ENCODE measurements around the gene PTCRA.

The PTCRA gene

GRCh38 chr6:42902429-42903263, 13.2 kb upstream of the PTCRA start:
- in situ Hi-C loops (cut with MboI; ENCODE audit: low sequenced_read_pairs), result loop anchor here (10.0 kb wide), 1 partner anchor 242 kb away; no protein-coding TSS in a partner anchor

GRCh38 chr6:42904467-42904866, 11.4 kb upstream of the PTCRA start:
- in situ Hi-C loops (cut with MboI; ENCODE audit: low sequenced_read_pairs), result loop anchor here (10.0 kb wide), 1 partner anchor 240 kb away; no protein-coding TSS in a partner anchor

- in situ Hi-C loops (cut with MboI; ENCODE audit: low sequenced_read_pairs), result loop anchor here (10.0 kb wide), 1 partner anchor 237 kb away; no protein-coding TSS in a partner anchor
Observed at GRCh38 chr6:42907336-42907735, 8.5 kb upstream of the PTCRA start.

- in situ Hi-C loops (cut with MboI; ENCODE audit: low sequenced_read_pairs), result loop anchor here (10.0 kb wide), 1 partner anchor 235 kb away; no protein-coding TSS in a partner anchor
Observed at GRCh38 chr6:42909835-42910234, 6.0 kb upstream of the PTCRA start.

GRCh38 chr6:42911171-42912021, 4.5 kb upstream of the PTCRA start:
- in situ Hi-C loops (cut with MboI; ENCODE audit: low sequenced_read_pairs), result no loop called here

GRCh38 chr6:42914546-42914945, 1.3 kb upstream of the PTCRA start:
- in situ Hi-C loops (cut with MboI; ENCODE audit: low sequenced_read_pairs), result no loop called here

GRCh38 chr6:42916288-42916687, 435 bp downstream of the PTCRA start:
- in situ Hi-C loops (cut with MboI; ENCODE audit: low sequenced_read_pairs), result no loop called here

- in situ Hi-C loops (cut with MboI; ENCODE audit: low sequenced_read_pairs), result no loop called here
Observed at GRCh38 chr6:42921801-42922200, 5.9 kb downstream of the PTCRA start.

- in situ Hi-C loops (cut with MboI; ENCODE audit: low sequenced_read_pairs), result no loop called here
Observed at GRCh38 chr6:42923666-42924065, 7.8 kb downstream of the PTCRA start.

- in situ Hi-C loops (cut with MboI; ENCODE audit: low sequenced_read_pairs), result no loop called here
Observed at GRCh38 chr6:42925248-42925857, 9.5 kb downstream of the PTCRA start.

- in situ Hi-C loops (cut with MboI; ENCODE audit: low sequenced_read_pairs), result no loop called here
Observed at GRCh38 chr6:42928986-42929820, 13.3 kb downstream of the PTCRA start, which contains the start of gene CNPY3. Gene CNPY3 (plus strand): TSS chr6:42929480. CDS start chr6:42929571, 91 bp downstream.

GRCh38 chr6:42929821-42930360, 14.0 kb downstream of the PTCRA start:
- in situ Hi-C loops (cut with MboI; ENCODE audit: low sequenced_read_pairs), result no loop called here

- in situ Hi-C loops (cut with MboI; ENCODE audit: low sequenced_read_pairs), result no loop called here
Observed at GRCh38 chr6:42932412-42932811, 16.6 kb downstream of the PTCRA start.

- in situ Hi-C loops (cut with MboI; ENCODE audit: low sequenced_read_pairs), result no loop called here
Observed at GRCh38 chr6:42933205-42933604, 17.4 kb downstream of the PTCRA start.

- in situ Hi-C loops (cut with MboI; ENCODE audit: low sequenced_read_pairs), result no loop called here
Observed at GRCh38 chr6:42935322-42935721, 19.5 kb downstream of the PTCRA start.

GRCh38 chr6:42936398-42936797, 20.5 kb downstream of the PTCRA start:
- in situ Hi-C loops (cut with MboI; ENCODE audit: low sequenced_read_pairs), result no loop called here

GRCh38 chr6:42937548-42938427, 21.9 kb downstream of the PTCRA start:
- in situ Hi-C loops (cut with MboI; ENCODE audit: low sequenced_read_pairs), result no loop called here

- in situ Hi-C loops (cut with MboI; ENCODE audit: low sequenced_read_pairs), result no loop called here
Observed at GRCh38 chr6:42938428-42938796, 22.6 kb downstream of the PTCRA start.

All from HL-60/S4 treated with retinoic acid at 250 ng/mL for 4 days and 3 days (cell line).